Measurements from ENCODE around the gene DOCK4. TPM values are rescaled to one million over a fixed set of nuclear protein-coding genes. Genes with fewer than 3 reads are reported as not detected.
"Not testable (repeated sequence)": the region's sequence is repeated elsewhere in the genome, so short reads cannot be mapped to it uniquely, and the experiment has no call there.

DOCK4 gene
- total RNA-seq, 4 donors from 2014 or later = 9.9 to 30.9 (median 13.7) TPM

DNA sequence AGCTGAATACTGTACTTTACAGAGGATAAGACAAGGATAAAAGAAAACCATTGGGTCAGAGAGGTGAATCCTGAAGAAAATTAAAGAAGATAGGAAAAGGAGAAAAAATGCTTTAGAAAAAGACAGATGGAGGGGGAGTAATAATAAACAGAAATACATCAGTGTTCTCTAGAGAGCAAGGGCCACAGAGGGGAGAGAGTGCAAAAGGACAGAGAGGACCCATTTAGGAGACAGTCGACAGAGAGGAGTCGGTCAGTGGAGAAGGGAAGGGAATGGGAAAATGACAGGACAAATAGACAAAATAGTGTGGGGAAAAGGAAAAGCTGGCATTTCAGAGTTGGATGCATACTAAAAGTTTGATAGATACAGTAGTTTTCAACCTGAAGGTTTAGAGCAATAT lies 287.0 kb downstream of the DOCK4 start:
- H3K4me1 ChIP-seq = no peaks in the 10 kb centered on the region
- WGBS, 2 donors = 82 to 87% methylated on average over 2 of the region's 2 CpGs
- H3K9me3 ChIP-seq = no peaks in the 10 kb centered on the region
- H3K36me3 ChIP-seq = no peaks in the 10 kb centered on the region
- intact Hi-C loops (cut with DNase I) = no loop called here
- no peaks in the 10 kb centered on the region for H3K27me3 ChIP-seq
- no peak overlapping the region for H3K4me3 ChIP-seq
- H3K27ac ChIP-seq = no peak overlapping the region
- no peak for TF ChIP-seq POLR2A (IDR thresholded peaks at IDR 0.05)
- TF ChIP-seq, protein P1, sequence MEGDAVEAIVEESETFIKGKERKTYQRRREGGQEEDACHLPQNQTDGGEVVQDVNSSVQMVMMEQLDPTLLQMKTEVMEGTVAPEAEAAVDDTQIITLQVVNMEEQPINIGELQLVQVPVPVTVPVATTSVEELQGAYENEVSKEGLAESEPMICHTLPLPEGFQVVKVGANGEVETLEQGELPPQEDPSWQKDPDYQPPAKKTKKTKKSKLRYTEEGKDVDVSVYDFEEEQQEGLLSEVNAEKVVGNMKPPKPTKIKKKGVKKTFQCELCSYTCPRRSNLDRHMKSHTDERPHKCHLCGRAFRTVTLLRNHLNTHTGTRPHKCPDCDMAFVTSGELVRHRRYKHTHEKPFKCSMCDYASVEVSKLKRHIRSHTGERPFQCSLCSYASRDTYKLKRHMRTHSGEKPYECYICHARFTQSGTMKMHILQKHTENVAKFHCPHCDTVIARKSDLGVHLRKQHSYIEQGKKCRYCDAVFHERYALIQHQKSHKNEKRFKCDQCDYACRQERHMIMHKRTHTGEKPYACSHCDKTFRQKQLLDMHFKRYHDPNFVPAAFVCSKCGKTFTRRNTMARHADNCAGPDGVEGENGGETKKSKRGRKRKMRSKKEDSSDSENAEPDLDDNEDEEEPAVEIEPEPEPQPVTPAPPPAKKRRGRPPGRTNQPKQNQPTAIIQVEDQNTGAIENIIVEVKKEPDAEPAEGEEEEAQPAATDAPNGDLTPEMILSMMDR (IDR thresholded peaks at IDR 0.05) = no peak
- no peak for DNase-seq

GRCh38 chr7:111918461-111918860 lies 287.7 kb downstream of the DOCK4 start:
- H3K36me3 ChIP-seq = no peaks in the 10 kb centered on the region
- WGBS, 2 donors = 89 to 95% methylated on average over 4 of the region's 4 CpGs
- TF ChIP-seq POLR2A (IDR thresholded peaks at IDR 0.05) = no peak
- TF ChIP-seq, protein P1 (IDR thresholded peaks at IDR 0.05) = no peak
- no peak for DNase-seq
- H3K27me3 ChIP-seq = no peaks in the 10 kb centered on the region
- no peaks in the 10 kb centered on the region for H3K4me1 ChIP-seq
- H3K27ac ChIP-seq = no peak overlapping the region
- intact Hi-C loops (cut with DNase I) = no loop called here
- no peak overlapping the region for H3K4me3 ChIP-seq
- H3K9me3 ChIP-seq = no peaks in the 10 kb centered on the region

DNA sequence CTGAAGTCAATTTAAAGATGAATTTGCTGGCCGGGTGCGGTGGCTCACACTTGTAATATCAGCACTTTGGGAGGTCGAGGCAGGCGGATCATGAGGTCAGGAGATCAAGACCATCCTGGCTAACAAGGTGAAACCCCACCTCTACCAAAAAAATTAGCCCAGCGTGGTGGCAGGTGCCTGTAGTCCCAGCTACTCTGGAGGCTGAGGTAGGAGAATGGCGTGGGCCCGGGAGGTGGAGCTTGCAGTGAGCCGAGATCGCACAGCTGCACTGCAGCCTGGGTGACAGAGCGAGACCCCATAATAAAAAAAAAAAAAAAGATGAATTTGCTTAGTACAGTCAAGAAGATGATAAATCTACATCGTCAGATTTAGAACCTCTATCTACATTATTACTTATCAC lies 288.8 kb downstream of the DOCK4 start:
- H3K36me3 ChIP-seq; H3K4me1 ChIP-seq; H3K9me3 ChIP-seq; H3K4me3 ChIP-seq; H3K27ac ChIP-seq; DNase-seq; H3K27me3 ChIP-seq; intact Hi-C loops (cut with DNase I): not testable (repeated sequence)
- 93 to 95% methylated on average over 11 of the region's 11 CpGs for WGBS, 2 donors

- H3K9me3 ChIP-seq = no peaks in the 10 kb centered on the region
- WGBS, 2 donors = 61 to 84% methylated on average over 3 of the region's 3 CpGs
- no peak overlapping the region for H3K4me3 ChIP-seq
- H3K27ac ChIP-seq = no peak overlapping the region
- H3K27me3 ChIP-seq = no peaks in the 10 kb centered on the region
- intact Hi-C loops (cut with DNase I) = no loop called here
- H3K36me3 ChIP-seq = no peaks in the 10 kb centered on the region
- TF ChIP-seq, protein P1 (IDR thresholded peaks at IDR 0.05) = no peak
- TF ChIP-seq POLR2A (IDR thresholded peaks at IDR 0.05) = no peak
- no peak for DNase-seq
- H3K4me1 ChIP-seq = peaks cover 0 to 8% (median 0%) of the 10 kb centered on the region in 3 donors
Observed at GRCh38 chr7:111914291-111914690, 291.9 kb downstream of the DOCK4 start.

DNA sequence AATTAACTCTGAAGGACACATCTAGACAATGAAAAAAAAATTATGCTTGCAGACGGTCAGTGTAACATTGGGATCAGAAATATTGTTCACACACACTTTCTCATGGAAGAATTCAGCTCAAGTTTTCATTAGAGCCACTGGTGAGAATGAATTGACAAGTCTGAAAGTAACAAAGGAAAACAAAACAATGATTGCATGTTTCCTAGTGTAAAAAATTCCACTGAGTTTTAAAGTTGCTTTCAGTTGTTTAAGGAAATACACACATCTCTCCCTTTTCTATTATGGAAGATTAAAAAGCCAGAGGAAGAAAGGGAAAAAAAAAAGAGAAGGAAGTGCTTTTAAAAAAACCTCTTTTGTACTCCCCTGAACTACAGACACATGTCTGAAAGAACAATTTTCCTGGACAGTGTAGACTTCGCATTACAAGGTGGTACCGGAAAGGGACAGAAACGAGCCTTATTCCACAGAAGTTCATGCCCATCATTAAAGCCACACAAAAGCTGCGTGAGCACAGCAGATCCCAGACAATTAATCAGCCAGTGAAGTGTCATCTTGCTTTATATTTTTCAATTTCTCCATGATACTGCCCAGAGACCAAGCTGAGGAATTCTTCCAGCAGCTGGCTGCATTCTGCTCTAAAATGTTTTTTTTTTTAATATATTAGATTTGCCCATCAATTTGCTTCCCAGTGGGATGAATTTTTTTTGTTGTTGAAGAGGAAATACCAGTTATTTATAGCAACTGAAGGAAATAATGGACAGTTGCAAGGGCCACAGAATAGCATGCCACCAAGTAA lies 294.8 kb downstream of the DOCK4 start:
- H3K4me3 ChIP-seq = no peak overlapping the region
- H3K9me3 ChIP-seq = no peaks in the 10 kb centered on the region
- intact Hi-C loops (cut with DNase I) = no loop called here
- TF ChIP-seq, protein P1 (IDR thresholded peaks at IDR 0.05) = no peak
- TF ChIP-seq POLR2A (IDR thresholded peaks at IDR 0.05) = no peak
- H3K27me3 ChIP-seq = no peaks in the 10 kb centered on the region
- no peak for DNase-seq
- WGBS, 2 donors = 43 to 55% methylated on average over 5 of the region's 5 CpGs
- peaks cover 0 to 8% (median 0%) of the 10 kb centered on the region in 3 donors for H3K4me1 ChIP-seq
- no peaks in the 10 kb centered on the region for H3K36me3 ChIP-seq
- H3K27ac ChIP-seq = no peak overlapping the region

Measured in esophagus squamous epithelium (tissue), 5 donors.